Sigmoid colon (tissue), 4 donors: ENCODE measurements around the gene KIDINS220.

Experiments
- EP300 ChIP-seq, 4 donors: sonication (generic); formaldehyde crosslinking; IDR thresholded peaks; one replicate each; pipeline ENCODE4 v1.6.1; 2017; ENCODE audit warnings: antibody characterized with exemption in 4 of 4
- POLR2A ChIP-seq, 2 donors: fragments of 450-650 bp; IDR thresholded peaks; one replicate each; pipeline ENCODE4 v1.6.1; 2016; ENCODE audit warnings: antibody characterized with exemption in 2 of 2, mild to moderate bottlenecking in 2 of 2, moderate library complexity in 2 of 2
- POLR2AphosphoS5 ChIP-seq, 4 donors: sonication (generic); formaldehyde crosslinking; IDR thresholded peaks; one replicate each; pipeline ENCODE4 v1.6.1; 2017; ENCODE audit warnings: antibody characterized with exemption in 4 of 4
- TF ChIP-seq, protein P1 (sequence below), 4 experiments: fragments of 450-650 bp in 3 of 4; fragments of 200-600 bp in 1 of 4; IDR thresholded peaks; one replicate each; pipeline ENCODE4 v1.5.1; 2016 to 2019; ENCODE audit warnings: antibody characterized with exemption in 4 of 4, mild to moderate bottlenecking in 3 of 4, moderate library complexity in 2 of 4

DNA sequence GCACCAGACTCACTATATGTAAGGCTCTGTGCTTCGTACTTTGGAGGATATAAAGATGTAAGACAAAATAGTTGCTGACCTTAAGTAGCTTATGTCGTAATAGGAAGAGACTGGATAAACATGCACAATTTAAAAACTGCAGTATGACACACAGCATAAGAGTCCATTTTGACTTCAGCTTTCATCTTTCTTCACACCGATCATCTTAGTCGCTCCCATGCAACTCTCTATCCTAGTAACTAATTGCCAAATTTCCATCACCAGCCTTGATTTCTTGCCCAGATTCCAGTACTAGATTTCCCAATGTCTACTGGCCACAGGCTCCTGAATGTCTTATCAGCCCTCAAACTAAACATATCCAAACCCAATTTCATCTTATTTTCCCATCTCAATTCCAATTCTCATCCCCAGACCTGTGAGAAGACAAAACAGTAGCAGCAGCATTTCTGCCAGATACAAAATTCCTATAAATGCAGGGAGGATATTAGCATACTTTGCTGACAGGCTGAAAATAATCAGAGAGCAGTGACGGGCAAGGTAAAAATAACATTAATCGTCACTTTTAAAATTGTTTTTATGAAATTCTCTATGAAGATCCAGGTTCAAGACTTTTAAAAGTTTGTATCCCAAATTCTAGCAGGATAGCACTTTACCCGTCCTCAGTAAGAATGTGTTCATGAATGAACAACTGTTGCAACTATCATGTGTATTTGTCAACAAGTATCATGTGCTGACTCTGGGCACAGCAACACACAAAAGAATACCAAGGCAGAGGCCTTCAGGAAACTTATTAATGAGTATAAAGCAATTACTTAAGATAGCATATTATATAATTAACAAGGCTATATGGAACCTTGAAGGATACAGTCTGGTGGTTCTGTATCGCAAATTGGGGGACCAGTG lies 42.2 kb downstream of the KIDINS220 start:
- TF ChIP-seq, protein P1, sequence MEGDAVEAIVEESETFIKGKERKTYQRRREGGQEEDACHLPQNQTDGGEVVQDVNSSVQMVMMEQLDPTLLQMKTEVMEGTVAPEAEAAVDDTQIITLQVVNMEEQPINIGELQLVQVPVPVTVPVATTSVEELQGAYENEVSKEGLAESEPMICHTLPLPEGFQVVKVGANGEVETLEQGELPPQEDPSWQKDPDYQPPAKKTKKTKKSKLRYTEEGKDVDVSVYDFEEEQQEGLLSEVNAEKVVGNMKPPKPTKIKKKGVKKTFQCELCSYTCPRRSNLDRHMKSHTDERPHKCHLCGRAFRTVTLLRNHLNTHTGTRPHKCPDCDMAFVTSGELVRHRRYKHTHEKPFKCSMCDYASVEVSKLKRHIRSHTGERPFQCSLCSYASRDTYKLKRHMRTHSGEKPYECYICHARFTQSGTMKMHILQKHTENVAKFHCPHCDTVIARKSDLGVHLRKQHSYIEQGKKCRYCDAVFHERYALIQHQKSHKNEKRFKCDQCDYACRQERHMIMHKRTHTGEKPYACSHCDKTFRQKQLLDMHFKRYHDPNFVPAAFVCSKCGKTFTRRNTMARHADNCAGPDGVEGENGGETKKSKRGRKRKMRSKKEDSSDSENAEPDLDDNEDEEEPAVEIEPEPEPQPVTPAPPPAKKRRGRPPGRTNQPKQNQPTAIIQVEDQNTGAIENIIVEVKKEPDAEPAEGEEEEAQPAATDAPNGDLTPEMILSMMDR (IDR thresholded peaks at IDR 0.05), result no peak
- TF ChIP-seq POLR2AphosphoS5 (IDR thresholded peaks at IDR 0.05) (no peak), POLR2A (IDR thresholded peaks at IDR 0.05) (no peak), EP300 (IDR thresholded peaks at IDR 0.05) (no peak)
